ENCODE data around the gene IL1RAPL1. TPM values are rescaled to one million over a fixed set of nuclear protein-coding genes. Genes with fewer than 3 reads are reported as not detected.

The IL1RAPL1 gene
- total and polyA plus RNA-seq, 2 experiments from 2014 or later = 0.18 to 0.49 TPM

- no peak for TF ChIP-seq ZNF462 (CRISPR knock-in tag; IDR thresholded peaks at IDR 0.05)
- no peak for TF ChIP-seq ZNF331 (CRISPR knock-in tag; IDR thresholded peaks at IDR 0.05; ENCODE audit: low read depth)
- TF ChIP-seq EZH2 (IDR thresholded peaks at IDR 0.05; ENCODE audit: low read depth, unreplicated experiment) = no peak
- TF ChIP-seq STAT1 (IDR thresholded peaks at IDR 0.05; ENCODE audit: unreplicated experiment) = no peak
Observed at GRCh38 chrX:28848707-28849106, 261.5 kb downstream of the IL1RAPL1 start (continued).

GRCh38 chrX:28850955-28851354 is 263.7 kb downstream of the IL1RAPL1 start:
- Histone ChIP-seq H3K36me3 (ENCODE audit: insufficient read depth) (no peaks in the 10 kb centered on the region), H4K20me1 (replicated peaks; ENCODE audit: insufficient read depth) (no peaks in the 10 kb centered on the region), H3K27me3 (ENCODE audit: insufficient read depth) (no peaks in the 10 kb centered on the region), H3K4me3 (no peak overlapping the region), H3K4me2 (no peak overlapping the region), H3K4me1 (ENCODE audit: insufficient read depth) (no peaks in the 10 kb centered on the region; the same call in 1 of the 2 replicates), H3K79me2 (replicated peaks; ENCODE audit: insufficient read depth) (no peaks in the 10 kb centered on the region), H3K9me2 (ENCODE audit: insufficient read depth) (no peaks in the 10 kb centered on the region), H2AFZ (no peak overlapping the region), H3K27ac (ENCODE audit: low read depth) (no peak overlapping the region), H3F3A (replicated peaks; ENCODE audit: low read depth) (no peaks in the 10 kb centered on the region)
- ATAC-seq (no peak), DNase-seq (ENCODE audit: low spot score) (no peak)
- Mint-ChIP-seq H3K27me3 (ENCODE audit: insufficient read depth, low read depth, poor library complexity) (peaks cover 2% of the 10 kb centered on the region), H3K36me3 (ENCODE audit: low read depth) (no peaks in the 10 kb centered on the region), H3K4me3 (no peak overlapping the region), H3K4me1 (peaks cover 22% of the 10 kb centered on the region), H3K27ac (no peak overlapping the region), H3K9me3 (no peaks in the 10 kb centered on the region)
- no peak for TF ChIP-seq ZNF331 (CRISPR knock-in tag; IDR thresholded peaks at IDR 0.05; ENCODE audit: low read depth)
- no peak for TF ChIP-seq ZNF114 (CRISPR knock-in tag; IDR thresholded peaks at IDR 0.05)
- TF ChIP-seq NANOG (IDR thresholded peaks at IDR 0.05; ENCODE audit: borderline replicate concordance) = no peak
- no peak for TF ChIP-seq ETS1 (IDR thresholded peaks at IDR 0.05)
- TF ChIP-seq EZH2 (IDR thresholded peaks at IDR 0.05; ENCODE audit: low read depth, unreplicated experiment) = no peak
- no peak for TF ChIP-seq CREB1 (CRISPR knock-in tag; IDR thresholded peaks at IDR 0.05; ENCODE audit: low read depth)
- no peak for TF ChIP-seq CTCF (conservative IDR thresholded peaks at IDR 0.05; ENCODE audit: low read depth in 2 of 2)
- TF ChIP-seq POLR2AphosphoS5 (IDR thresholded peaks at IDR 0.05; ENCODE audit: low read depth) = no peak

All from GM23338 (cell line).